Measurements from ENCODE around the gene TM4SF20. TPM values are rescaled to one million over a fixed set of nuclear protein-coding genes. Genes with fewer than 3 reads are reported as not detected.

Gene TM4SF20
- total RNA-seq, 2 donors from 2014 or later, result 4.2 to 34.9 TPM

- H3K27ac ChIP-seq, result no peak overlapping the region
Measured at GRCh38 chr2:227415538-227416424, 36.7 kb upstream of the TM4SF20 start.

GRCh38 chr2:227414846-227415245 is 35.7 kb upstream of the TM4SF20 start:
- no peak overlapping the region for H3K27ac ChIP-seq
- intact Hi-C loops (cut with DNase I), result loop anchor here (5.0 kb wide), 1 partner anchor 57 kb away; the partner anchor contains the start of gene AGFG1
- DNase-seq, result no peak
- H3K27me3 ChIP-seq, result no peaks in the 10 kb centered on the region
- no peak overlapping the region for H3K4me3 ChIP-seq
- no peaks in the 10 kb centered on the region for H3K4me1 ChIP-seq
- no peak for TF ChIP-seq CTCF (IDR thresholded peaks at IDR 0.05)
- no peaks in the 10 kb centered on the region for H3K36me3 ChIP-seq
- H3K9me3 ChIP-seq, result no peaks in the 10 kb centered on the region
- H3K9ac ChIP-seq (ENCODE audit: low read depth in 2 of 2, low read length in 2 of 2), result no peak overlapping the region

More at GRCh38 chr2:227415538-227416424, 36.7 kb upstream of the TM4SF20 start:
- H3K27me3 ChIP-seq, result no peaks in the 10 kb centered on the region
- H3K36me3 ChIP-seq, result no peaks in the 10 kb centered on the region
- H3K4me1 ChIP-seq, result no peaks in the 10 kb centered on the region
- H3K9ac ChIP-seq (ENCODE audit: low read depth in 2 of 2, low read length in 2 of 2), result no peak overlapping the region
- intact Hi-C loops (cut with DNase I), result no loop called here
- no peak for TF ChIP-seq CTCF (IDR thresholded peaks at IDR 0.05)
- no peaks in the 10 kb centered on the region for H3K9me3 ChIP-seq
- DNase-seq, result no peak
- H3K4me3 ChIP-seq, result no peak overlapping the region

DNA sequence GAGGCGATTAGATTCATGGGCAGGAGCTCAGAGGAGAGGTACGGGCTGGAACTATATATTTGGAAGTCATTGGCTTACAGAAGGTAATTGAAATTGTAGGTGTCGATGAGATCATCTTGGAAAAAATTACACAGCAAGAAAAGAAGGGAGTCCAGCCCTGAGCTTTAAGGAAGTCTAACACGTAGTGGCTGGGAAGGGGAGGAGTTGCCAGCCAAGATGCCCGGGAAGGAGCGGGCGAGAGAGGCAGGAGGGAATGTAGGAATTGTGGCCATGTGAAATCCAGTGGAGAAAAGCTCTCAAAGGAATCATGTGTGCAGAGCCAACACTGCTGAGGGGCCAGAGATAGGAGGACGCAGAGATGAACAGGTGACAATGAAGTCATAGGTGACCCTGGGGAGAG is 34.3 kb upstream of the TM4SF20 start:
- H3K27ac ChIP-seq, result peak overlapping the region; percentile 69
- H3K9me3 ChIP-seq, result no peaks in the 10 kb centered on the region
- H3K36me3 ChIP-seq, result no peaks in the 10 kb centered on the region
- H3K4me1 ChIP-seq, result no peaks in the 10 kb centered on the region
- peak overlapping the region in 1 of 2 donors; percentile 42 for H3K9ac ChIP-seq (ENCODE audit: low read depth in 2 of 2, low read length in 2 of 2)
- no peaks in the 10 kb centered on the region for H3K27me3 ChIP-seq
- no peak for TF ChIP-seq CTCF (IDR thresholded peaks at IDR 0.05)
- DNase-seq, result peak; percentile 65
- no peak overlapping the region for H3K4me3 ChIP-seq
- intact Hi-C loops (cut with DNase I), result loop anchor here (5.0 kb wide), 1 partner anchor 59 kb away; the partner anchor contains the start of gene AGFG1

DNA sequence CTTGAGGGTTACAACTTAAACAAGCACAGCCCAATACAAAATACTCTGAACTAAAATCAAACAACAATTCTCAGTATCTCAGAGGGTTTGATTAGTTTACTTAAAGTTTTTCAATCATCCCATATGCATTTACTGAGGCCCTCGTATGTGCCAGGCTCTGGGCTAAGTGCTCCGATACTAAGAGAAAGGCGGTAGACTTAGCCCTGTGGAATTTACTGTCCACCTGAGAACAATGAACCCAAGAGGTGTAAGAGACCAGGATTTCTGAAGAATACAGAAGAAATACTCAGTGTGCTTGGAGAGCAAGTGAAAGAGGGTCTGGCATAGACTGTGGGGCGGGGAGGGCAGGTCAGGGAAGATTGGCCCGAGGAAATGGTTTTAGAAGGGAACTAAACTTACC is 33.8 kb upstream of the TM4SF20 start:
- peak overlapping the region in 1 of 2 donors; percentile 42 for H3K9ac ChIP-seq (ENCODE audit: low read depth in 2 of 2, low read length in 2 of 2)
- no peaks in the 10 kb centered on the region for H3K9me3 ChIP-seq
- intact Hi-C loops (cut with DNase I), result loop anchor here (5.0 kb wide), 1 partner anchor 59 kb away; the partner anchor contains the start of gene AGFG1
- TF ChIP-seq CTCF (IDR thresholded peaks at IDR 0.05), result no peak
- no peaks in the 10 kb centered on the region for H3K36me3 ChIP-seq
- H3K27ac ChIP-seq, result peak overlapping the region; percentile 69
- H3K4me3 ChIP-seq, result no peak overlapping the region
- H3K4me1 ChIP-seq, result no peaks in the 10 kb centered on the region
- no peak for DNase-seq
- H3K27me3 ChIP-seq, result no peaks in the 10 kb centered on the region

- intact Hi-C loops (cut with DNase I), result loop anchor here (5.0 kb wide), 1 partner anchor 60 kb away; the partner anchor contains the start of gene AGFG1
Measured at GRCh38 chr2:227411990-227412350, 32.9 kb upstream of the TM4SF20 start.

More at GRCh38 chr2:227411990-227412350, 32.9 kb upstream of the TM4SF20 start:
- no peak for TF ChIP-seq CTCF (IDR thresholded peaks at IDR 0.05)
- Histone ChIP-seq H3K36me3 (no peaks in the 10 kb centered on the region), H3K27me3 (no peaks in the 10 kb centered on the region), H3K4me3 (no peak overlapping the region), H3K9ac (ENCODE audit: low read depth in 2 of 2, low read length in 2 of 2) (no peak overlapping the region), H3K4me1 (no peaks in the 10 kb centered on the region), H3K9me3 (no peaks in the 10 kb centered on the region), H3K27ac (no peak overlapping the region)
- no peak for DNase-seq
